Liver (tissue), 9 donors: ENCODE results near the gene COX5A. TPM values are rescaled to one million over a fixed set of nuclear protein-coding genes. Genes with fewer than 3 reads are reported as not detected.

ENCODE experiments used
- DNase-seq: peaks from one replicate; pipeline ENCODE4 v3.0.0-alpha.2; 2017; ENCODE audit warnings: low spot score
- H3K27ac ChIP-seq, 2 donors: one replicate each; pipeline ENCODE4 v1.7.0; 2013; ENCODE audit warnings: inconsistent platforms in 2 of 2, low read length in 2 of 2, control low read depth in 1 of 2, low read depth in 1 of 2, mild to moderate bottlenecking in 1 of 2
- H3K27me3 ChIP-seq, 4 donors: one replicate each; pipeline versions ENCODE4 v1.6.1 to v1.7.0; 2013; ENCODE audit warnings: low read length in 3 of 4, inconsistent platforms in 1 of 4, mild to moderate bottlenecking in 1 of 4, moderate library complexity in 1 of 4; ENCODE audit not compliant: control insufficient read depth in 4 of 4, insufficient read depth in 4 of 4
- H3K36me3 ChIP-seq, 4 donors: one replicate each; pipeline versions ENCODE4 v1.6.1 to v1.7.0; 2013; ENCODE audit warnings: low read length in 3 of 4, mild to moderate bottlenecking in 3 of 4, low read depth in 1 of 4, moderate library complexity in 1 of 4; ENCODE audit not compliant: control insufficient read depth in 4 of 4, insufficient read depth in 3 of 4
- H3K4me1 ChIP-seq, 4 donors: one replicate each; pipeline versions ENCODE4 v1.6.1 to v1.7.0; 2013; ENCODE audit warnings: low read length in 3 of 4, mild to moderate bottlenecking in 3 of 4, moderate library complexity in 1 of 4; ENCODE audit not compliant: control insufficient read depth in 4 of 4, insufficient read depth in 4 of 4
- H3K4me3 ChIP-seq, 3 donors: one replicate each; pipeline versions ENCODE4 v1.6.1 to v1.7.0; 2013; ENCODE audit warnings: low read length in 3 of 3, control low read depth in 1 of 3, low read depth in 1 of 3, mild to moderate bottlenecking in 1 of 3
- H3K9ac ChIP-seq, 2 donors: one replicate each; pipeline ENCODE4 v1.7.0; 2013; ENCODE audit warnings: low read length in 2 of 2, mild to moderate bottlenecking in 2 of 2, moderate library complexity in 2 of 2, control low read depth in 1 of 2, low read depth in 1 of 2
- H3K9me3 ChIP-seq, 4 donors: one replicate each; pipeline versions ENCODE4 v1.6.1 to v1.7.0; 2013; ENCODE audit warnings: low read length in 3 of 4; ENCODE audit not compliant: control insufficient read depth in 4 of 4
- ATF3 ChIP-seq: IDR thresholded peaks from 2 replicates; pipeline ENCODE4 v1.6.1; 2016; ENCODE audit warnings: antibody characterized with exemption
- CTCF ChIP-seq: fragments of 150-350 bp; IDR thresholded peaks from 2 replicates; pipeline ENCODE4 v1.5.1; 2017; ENCODE audit warnings: improper control_type of control experiment, low read depth, low read length; ENCODE audit not compliant: missing input control
- FOXA1 ChIP-seq: IDR thresholded peaks from 2 replicates; pipeline ENCODE4 v1.6.1; 2016; ENCODE audit warnings: antibody characterized with exemption
- FOXA2 ChIP-seq: IDR thresholded peaks from 2 replicates; pipeline ENCODE4 v1.6.1; 2016; ENCODE audit warnings: antibody characterized with exemption
- GABPA ChIP-seq, 2 donors: IDR thresholded peaks in 1 of 2; conservative IDR thresholded peaks in 1 of 2; 2 replicates each; pipeline ENCODE4 v1.6.1; 2016; ENCODE audit warnings: antibody characterized with exemption in 2 of 2, mild to moderate bottlenecking in 1 of 2, moderate library complexity in 1 of 2
- HNF4A ChIP-seq, 2 donors: conservative IDR thresholded peaks; 2 replicates each; pipeline ENCODE4 v1.6.1; 2016; ENCODE audit warnings: antibody characterized with exemption in 2 of 2, mild to moderate bottlenecking in 2 of 2
- HNF4G ChIP-seq: IDR thresholded peaks from 2 replicates; pipeline ENCODE4 v1.6.1; 2016; ENCODE audit warnings: antibody characterized with exemption
- JUND ChIP-seq, 2 donors: IDR thresholded peaks; 2 replicates each; pipeline ENCODE4 v1.6.1; 2016; ENCODE audit warnings: antibody characterized with exemption in 2 of 2
- MAX ChIP-seq: IDR thresholded peaks from 2 replicates; pipeline ENCODE4 v1.6.1; 2016; ENCODE audit warnings: antibody characterized with exemption
- NR2F2 ChIP-seq: IDR thresholded peaks from 2 replicates; pipeline ENCODE4 v1.6.1; 2016; ENCODE audit warnings: antibody characterized with exemption
- RAD21 ChIP-seq, 2 donors: IDR thresholded peaks; 2 replicates each; pipeline ENCODE4 v1.6.1; 2016; ENCODE audit warnings: antibody characterized with exemption in 2 of 2, mild to moderate bottlenecking in 2 of 2
- REST ChIP-seq: IDR thresholded peaks from 2 replicates; pipeline ENCODE4 v1.6.1; 2016; ENCODE audit warnings: antibody characterized with exemption, mild to moderate bottlenecking
- RXRA ChIP-seq, 2 donors: IDR thresholded peaks; 2 replicates each; pipeline ENCODE4 v1.6.1; 2017 to 2018; ENCODE audit warnings: antibody characterized with exemption in 2 of 2, mild to moderate bottlenecking in 1 of 2
- SP1 ChIP-seq: IDR thresholded peaks from 2 replicates; pipeline ENCODE4 v1.6.1; 2018; ENCODE audit warnings: antibody characterized with exemption, mild to moderate bottlenecking
- TAF1 ChIP-seq: conservative IDR thresholded peaks from 2 replicates; pipeline ENCODE4 v1.6.1; 2016; ENCODE audit warnings: antibody characterized with exemption, mild to moderate bottlenecking
- YY1 ChIP-seq: IDR thresholded peaks from 2 replicates; pipeline ENCODE4 v1.6.1; 2016; ENCODE audit warnings: antibody characterized with exemption, mild to moderate bottlenecking
- ZBTB33 ChIP-seq: IDR thresholded peaks from 2 replicates; pipeline ENCODE4 v1.6.1; 2016; ENCODE audit warnings: antibody characterized with exemption
- WGBS: extraction: QIAGEN DNeasy Blood & Tissue Kit; methylation state at CpG from one replicate; pipeline ENCODE4 v1.1.7; 2013; 5-methylcytosine and 5-hydroxymethylcytosine counted together
- polyA plus RNA-seq, 2 donors: library from polyadenylated mRNA; stranded (reverse) in 1 of 2; unstranded in 1 of 2; fragments of 200-250 nt in 1 of 2; fragments of >200 nt in 1 of 2; fragmentation: Nextera tagmentation in 1 of 2; extraction: Ambion mirVana in 1 of 2; gene quantifications; one replicate each; pipeline versions ENCODE4 v1.2.1 to v1.2.3, GENCODE V29; 2013 to 2015
- total RNA-seq, 2 donors: library from RNA; depleted of rRNA; stranded (reverse); fragments of >200 nt; gene quantifications; one replicate each; pipeline ENCODE4 v1.2.3, GENCODE V29; 2014
- donor health status: healthy.
- donor health status: healthy.
- donor health status: healthy.
- donor health status: healthy.
- donor health status: healthy.

Gene COX5A
- total and polyA plus RNA-seq, 4 donors: 47.9 to 374 (median 190) TPM

- 38% methylated on average over 3 of the region's 3 CpGs for WGBS
- Histone ChIP-seq H3K4me1 (peaks cover 7 to 30% (median 21%) of the 10 kb centered on the region in 4 donors), H3K27me3 (no peaks in the 10 kb centered on the region), H3K4me3 (no peak overlapping the region), H3K9ac (no peak overlapping the region), H3K36me3 (peaks cover 2 to 20% (median 7%) of the 10 kb centered on the region in 4 donors), H3K9me3 (no peaks in the 10 kb centered on the region), H3K27ac (no peak overlapping the region)
- no peak for TF ChIP-seq ZBTB33
- no peak for TF ChIP-seq JUND (IDR thresholded peaks at IDR 0.05)
- peak in 1 of 2 donors; percentile 48 for TF ChIP-seq RAD21 (IDR thresholded peaks at IDR 0.05)
- no peak for TF ChIP-seq TAF1
- peak; percentile 61 to 74 for TF ChIP-seq RXRA (IDR thresholded peaks at IDR 0.05)
- no peak for TF ChIP-seq HNF4G
- TF ChIP-seq REST: peak; percentile 45
- TF ChIP-seq HNF4A (conservative IDR thresholded peaks at IDR 0.05): peak; percentile 38 to 55
- TF ChIP-seq GABPA (IDR thresholded peaks at IDR 0.05 in 1 of 2, conservative IDR thresholded peaks at IDR 0.05 in 1 of 2): no peak
- no peak for TF ChIP-seq ATF3
- no peak for TF ChIP-seq FOXA2
- no peak for TF ChIP-seq FOXA1
- no peak for TF ChIP-seq YY1
- TF ChIP-seq CTCF: peak; percentile 23
- TF ChIP-seq SP1: peak; percentile 55
- no peak for DNase-seq
Observed at GRCh38 chr15:74892313-74892712, 45.6 kb downstream of the COX5A start.

GRCh38 chr15:74891469-74891868 lies 46.4 kb downstream of the COX5A start:
- H3K4me3 ChIP-seq: no peak overlapping the region
- peaks cover 2 to 11% (median 7%) of the 10 kb centered on the region in 4 donors for H3K36me3 ChIP-seq
- peak; percentile 84 for TF ChIP-seq HNF4G
- TF ChIP-seq HNF4A (conservative IDR thresholded peaks at IDR 0.05): peak; percentile 98
- peak; percentile 64 for TF ChIP-seq SP1
- peak; percentile 46 for TF ChIP-seq NR2F2
- no peak for TF ChIP-seq MAX
- peak; percentile 82 to 86 for TF ChIP-seq RXRA (IDR thresholded peaks at IDR 0.05)
- no peak for TF ChIP-seq TAF1
- no peaks in the 10 kb centered on the region for H3K27me3 ChIP-seq
- WGBS: 42% methylated on average over 3 of the region's 3 CpGs
- H3K9ac ChIP-seq: no peak overlapping the region
- peaks cover 7 to 30% (median 21%) of the 10 kb centered on the region in 4 donors for H3K4me1 ChIP-seq
- H3K27ac ChIP-seq: no peak overlapping the region
- DNase-seq: no peak
- H3K9me3 ChIP-seq: no peaks in the 10 kb centered on the region
